Measurements from ENCODE around the gene SNX10. TPM values are rescaled to one million over a fixed set of nuclear protein-coding genes. Genes with fewer than 3 reads are reported as not detected.

SNX10 gene
- total RNA-seq, 3 donors from 2014 or later (not counting 1 experiment from before 2014, with no cell fraction given) = 17.2 to 26.8 (median 21.3) TPM

DNA sequence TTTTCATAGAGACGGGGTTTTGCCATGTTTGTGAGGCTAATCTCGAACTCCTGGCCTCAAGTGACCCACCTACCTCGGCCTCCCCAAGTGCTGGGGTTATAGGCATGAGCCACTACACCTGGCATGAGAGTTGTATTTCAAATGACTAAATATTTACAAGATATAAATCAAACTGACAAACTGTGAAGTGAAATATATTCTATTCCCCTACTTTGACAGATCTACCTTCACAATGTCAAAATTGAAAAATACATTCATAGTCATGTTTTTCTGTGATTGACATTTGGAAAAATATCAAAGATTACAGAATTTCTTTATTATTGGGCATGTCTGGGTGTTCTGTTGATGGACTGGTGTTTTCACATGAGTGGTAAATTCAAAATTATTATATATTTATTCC, 16.4 kb upstream of the SNX10 start:
- ATAC-seq (no peak), DNase-seq (no peak)
- Mint-ChIP-seq H3K27ac (no peak overlapping the region), H3K9me3 (no peaks in the 10 kb centered on the region), H3K4me1 (peaks cover 7 to 8% of the 10 kb centered on the region in 2 donors), H3K4me3 (no peak overlapping the region), H3K36me3 (no peaks in the 10 kb centered on the region), H3K27me3 (ENCODE audit: low read depth in 2 of 2) (peaks cover 0 to 4% of the 10 kb centered on the region in 2 donors)
- H3K27me3 ChIP-seq (ENCODE audit: control insufficient read depth, insufficient read depth, low read length) = no peaks in the 10 kb centered on the region
- WGBS (ENCODE audit: insufficient coverage) = 96% methylated on average over 3 of the region's 3 CpGs
- no peak overlapping the region for H3K4me3 ChIP-seq (ENCODE audit: low read length)
- peaks cover 8% of the 10 kb centered on the region for H3K4me1 ChIP-seq (ENCODE audit: control insufficient read depth, insufficient read depth, low read length)
- no peak for TF ChIP-seq CTCF (IDR thresholded peaks at IDR 0.05)
- no peaks in the 10 kb centered on the region for H3K36me3 ChIP-seq (ENCODE audit: control insufficient read depth, insufficient read depth, low read length)
- H3K9me3 ChIP-seq (ENCODE audit: control insufficient read depth, insufficient read depth, low read length) = no peaks in the 10 kb centered on the region
- no peak overlapping the region for H3K27ac ChIP-seq (ENCODE audit: low read length)
- intact Hi-C loops (cut with micrococcal nuclease) = loop anchor here (5.0 kb wide), 1 partner anchor 73 kb away; the partner anchor contains the start of genes CBX3 and HNRNPA2B1

DNA sequence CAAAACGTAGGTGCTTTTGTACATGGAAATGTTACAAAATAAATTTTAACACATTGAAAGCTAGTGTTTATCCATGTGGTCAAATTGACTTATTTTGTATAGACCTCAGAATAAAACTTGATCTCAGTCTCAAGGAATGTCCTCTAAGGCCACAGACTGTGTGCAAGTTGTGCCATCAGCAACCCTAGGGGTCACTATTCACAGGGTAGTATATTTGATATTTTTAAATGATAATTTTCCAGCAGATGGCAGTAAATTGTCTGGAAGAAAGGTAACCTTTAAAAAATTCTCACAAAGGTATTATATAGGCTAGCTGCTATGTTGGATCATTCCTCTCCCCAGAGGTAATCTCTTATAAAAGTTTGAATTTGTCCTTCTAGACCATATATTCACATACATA, 12.9 kb upstream of the SNX10 start:
- peak; percentile 61 to 75 (median 71) for ATAC-seq
- peak in 1 of 2 donors; percentile 58 for DNase-seq
- no peaks in the 10 kb centered on the region for H3K9me3 Mint-ChIP-seq
- H3K9me3 ChIP-seq (ENCODE audit: control insufficient read depth, insufficient read depth, low read length) = no peaks in the 10 kb centered on the region
- H3K4me1 ChIP-seq (ENCODE audit: control insufficient read depth, insufficient read depth, low read length) = peaks cover 8% of the 10 kb centered on the region
- no peaks in the 10 kb centered on the region for H3K36me3 ChIP-seq (ENCODE audit: control insufficient read depth, insufficient read depth, low read length)
- intact Hi-C loops (cut with micrococcal nuclease) = loop anchor here (1.0 to 5.0 kb wide), 2 partner anchors 76 to 87 kb away; partner anchors contain the start of genes CBX3 and HNRNPA2B1
- peaks cover 7 to 8% of the 10 kb centered on the region in 2 donors for H3K4me1 Mint-ChIP-seq
- H3K36me3 Mint-ChIP-seq = no peaks in the 10 kb centered on the region
- no peaks in the 10 kb centered on the region for H3K27me3 ChIP-seq (ENCODE audit: control insufficient read depth, insufficient read depth, low read length)
- H3K27ac Mint-ChIP-seq = no peak overlapping the region
- peak overlapping the region; percentile 50 for H3K4me3 Mint-ChIP-seq
- peak overlapping the region; percentile 38 for H3K27ac ChIP-seq (ENCODE audit: low read length)
- no peaks in the 10 kb centered on the region for H3K27me3 Mint-ChIP-seq (ENCODE audit: low read depth in 2 of 2)
- no peak overlapping the region for H3K4me3 ChIP-seq (ENCODE audit: low read length)
- no CpG with 5 or more reads among the region's 1 CpG for WGBS (ENCODE audit: insufficient coverage)
- peak; percentile 27 for TF ChIP-seq CTCF (IDR thresholded peaks at IDR 0.05)

DNA sequence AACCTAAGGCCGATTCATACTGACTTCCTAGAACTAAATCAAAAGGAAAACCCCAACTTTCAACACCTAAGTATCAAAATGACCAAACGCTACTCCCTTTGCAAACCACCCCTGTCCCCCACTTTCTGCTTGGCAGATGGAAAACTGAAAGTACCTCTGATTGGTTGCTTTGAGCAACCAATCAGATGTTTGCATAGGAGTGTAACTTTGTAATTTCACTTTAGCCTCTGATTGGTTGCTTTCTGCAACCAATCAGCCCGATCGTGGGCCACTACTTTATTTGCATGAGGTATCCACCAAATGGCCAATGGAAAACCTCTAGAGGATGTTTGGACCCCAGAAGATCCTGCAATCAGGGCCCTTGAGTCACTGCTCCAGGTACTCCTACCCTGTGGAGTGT, 12.3 kb upstream of the SNX10 start:
- Histone ChIP-seq H3K9me3 (ENCODE audit: control insufficient read depth, insufficient read depth, low read length) (no peaks in the 10 kb centered on the region), H3K27me3 (ENCODE audit: control insufficient read depth, insufficient read depth, low read length) (no peaks in the 10 kb centered on the region), H3K36me3 (ENCODE audit: control insufficient read depth, insufficient read depth, low read length) (no peaks in the 10 kb centered on the region), H3K4me1 (ENCODE audit: control insufficient read depth, insufficient read depth, low read length) (peaks cover 8% of the 10 kb centered on the region), H3K27ac (ENCODE audit: low read length) (peak overlapping the region; percentile 38), H3K4me3 (ENCODE audit: low read length) (no peak overlapping the region)
- Mint-ChIP-seq H3K36me3 (no peaks in the 10 kb centered on the region), H3K4me1 (peaks cover 7 to 8% of the 10 kb centered on the region in 2 donors), H3K27ac (peak overlapping the region; percentile 27 to 64), H3K4me3 (peak overlapping the region; percentile 35), H3K27me3 (ENCODE audit: low read depth in 2 of 2) (no peaks in the 10 kb centered on the region), H3K9me3 (no peaks in the 10 kb centered on the region)
- DNase-seq (peak in 1 of 2 donors; percentile 59), ATAC-seq (peak; percentile 62 to 78 (median 65))
- no peak for TF ChIP-seq CTCF (IDR thresholded peaks at IDR 0.05)
- WGBS (ENCODE audit: insufficient coverage) = 28% methylated on average over 4 of the region's 4 CpGs
- intact Hi-C loops (cut with micrococcal nuclease) = loop anchor here (1.0 to 5.0 kb wide), 2 partner anchors 77 to 86 kb away; partner anchors contain the start of genes CBX3 and HNRNPA2B1

DNA sequence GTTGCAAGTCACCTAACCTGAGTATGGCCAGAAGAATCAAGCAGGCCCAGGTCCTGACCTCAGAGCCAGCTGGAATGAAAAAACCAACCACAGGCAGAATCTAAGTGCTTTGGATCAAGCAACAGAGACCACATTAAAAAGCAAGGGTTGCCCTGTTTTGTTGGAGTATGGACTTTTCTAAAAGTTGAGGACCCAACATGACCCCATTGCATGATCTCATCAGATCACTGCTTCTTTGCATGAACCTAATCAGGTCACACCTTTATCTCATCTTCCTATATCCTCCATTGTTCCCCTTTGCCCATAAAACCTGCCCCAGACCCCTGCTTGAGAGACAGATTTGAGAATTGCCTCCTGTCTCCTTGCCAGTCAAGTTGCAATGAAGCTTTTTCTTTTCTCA, 11.6 kb upstream of the SNX10 start:
- no peak for ATAC-seq
- no peak for TF ChIP-seq CTCF (IDR thresholded peaks at IDR 0.05)

More for the DNA sequence above, 11.6 kb upstream of the SNX10 start:
- no peaks in the 10 kb centered on the region for H3K27me3 ChIP-seq (ENCODE audit: control insufficient read depth, insufficient read depth, low read length)
- Mint-ChIP-seq H3K27ac (peak overlapping the region; percentile 27 to 64), H3K9me3 (no peaks in the 10 kb centered on the region), H3K36me3 (no peaks in the 10 kb centered on the region), H3K4me3 (no peak overlapping the region), H3K27me3 (ENCODE audit: low read depth in 2 of 2) (no peaks in the 10 kb centered on the region), H3K4me1 (peaks cover 7 to 8% of the 10 kb centered on the region in 2 donors)
- intact Hi-C loops (cut with micrococcal nuclease) = no loop called here
- H3K4me1 ChIP-seq (ENCODE audit: control insufficient read depth, insufficient read depth, low read length) = peaks cover 8% of the 10 kb centered on the region
- DNase-seq = no peak
- H3K9me3 ChIP-seq (ENCODE audit: control insufficient read depth, insufficient read depth, low read length) = no peaks in the 10 kb centered on the region
- peak overlapping the region; percentile 15 for H3K27ac ChIP-seq (ENCODE audit: low read length)
- no peak overlapping the region for H3K4me3 ChIP-seq (ENCODE audit: low read length)
- H3K36me3 ChIP-seq (ENCODE audit: control insufficient read depth, insufficient read depth, low read length) = no peaks in the 10 kb centered on the region
